Stomach (tissue), 4 donors: ENCODE data around the gene CES1.
"Not testable (repeated sequence)": the region's sequence is repeated elsewhere in the genome, so short reads cannot be mapped to it uniquely, and the experiment has no call there.

Experiments
- EP300 ChIP-seq: sonication (generic); formaldehyde crosslinking; IDR thresholded peaks from one replicate; pipeline ENCODE4 v1.6.1; 2017; ENCODE audit warnings: antibody characterized with exemption
- POLR2A ChIP-seq, 4 donors: fragments of 450-650 bp; IDR thresholded peaks; one replicate each; pipeline ENCODE4 v1.6.1; 2016; ENCODE audit warnings: antibody characterized with exemption in 4 of 4, control low read depth in 2 of 4, mild to moderate bottlenecking in 1 of 4, moderate library complexity in 1 of 4
- POLR2AphosphoS5 ChIP-seq, 3 donors: sonication (generic); formaldehyde crosslinking; IDR thresholded peaks; one replicate each; pipeline ENCODE4 v1.6.1; 2016; ENCODE audit warnings: antibody characterized with exemption in 3 of 3
- TF ChIP-seq, protein P1 (sequence below), 7 experiments: fragments of 450-650 bp in 4 of 7; fragments of 200-600 bp in 3 of 7; sonication (generic) in 3 of 7; IDR thresholded peaks; one replicate each; pipeline ENCODE4 v1.5.1; 2016 to 2019; ENCODE audit warnings: antibody characterized with exemption in 7 of 7, control low read depth in 2 of 7, mild to moderate bottlenecking in 1 of 7

DNA sequence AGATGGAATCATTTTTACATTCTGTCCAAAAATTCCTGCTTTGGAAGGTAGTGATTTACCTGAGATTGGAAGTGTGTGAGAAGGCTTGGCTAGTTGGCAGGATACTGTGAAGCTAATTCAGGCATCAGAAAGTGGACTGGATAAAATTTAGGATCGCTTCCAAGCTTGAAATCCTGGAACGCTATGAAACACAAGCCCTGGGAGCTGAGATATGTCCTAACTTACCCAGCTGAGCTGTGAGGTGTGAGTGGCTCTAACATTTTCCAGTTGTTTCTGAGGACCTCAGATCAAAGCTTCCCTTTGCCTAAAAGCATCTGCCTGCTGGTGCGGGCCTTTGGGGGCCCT, 73.0 kb downstream of the CES1 start:
- TF ChIP-seq, protein P1, sequence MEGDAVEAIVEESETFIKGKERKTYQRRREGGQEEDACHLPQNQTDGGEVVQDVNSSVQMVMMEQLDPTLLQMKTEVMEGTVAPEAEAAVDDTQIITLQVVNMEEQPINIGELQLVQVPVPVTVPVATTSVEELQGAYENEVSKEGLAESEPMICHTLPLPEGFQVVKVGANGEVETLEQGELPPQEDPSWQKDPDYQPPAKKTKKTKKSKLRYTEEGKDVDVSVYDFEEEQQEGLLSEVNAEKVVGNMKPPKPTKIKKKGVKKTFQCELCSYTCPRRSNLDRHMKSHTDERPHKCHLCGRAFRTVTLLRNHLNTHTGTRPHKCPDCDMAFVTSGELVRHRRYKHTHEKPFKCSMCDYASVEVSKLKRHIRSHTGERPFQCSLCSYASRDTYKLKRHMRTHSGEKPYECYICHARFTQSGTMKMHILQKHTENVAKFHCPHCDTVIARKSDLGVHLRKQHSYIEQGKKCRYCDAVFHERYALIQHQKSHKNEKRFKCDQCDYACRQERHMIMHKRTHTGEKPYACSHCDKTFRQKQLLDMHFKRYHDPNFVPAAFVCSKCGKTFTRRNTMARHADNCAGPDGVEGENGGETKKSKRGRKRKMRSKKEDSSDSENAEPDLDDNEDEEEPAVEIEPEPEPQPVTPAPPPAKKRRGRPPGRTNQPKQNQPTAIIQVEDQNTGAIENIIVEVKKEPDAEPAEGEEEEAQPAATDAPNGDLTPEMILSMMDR (IDR thresholded peaks at IDR 0.05) = not testable (repeated sequence)
- not testable (repeated sequence) for TF ChIP-seq POLR2AphosphoS5 (IDR thresholded peaks at IDR 0.05); POLR2A (IDR thresholded peaks at IDR 0.05); EP300
